IPS-15b (cell line): Measurements from ENCODE around the gene VILL.
"Not testable (repeated sequence)": the region's sequence is repeated elsewhere in the genome, so short reads cannot be mapped to it uniquely, and the experiment has no call there.

ENCODE experiments used
- H3K27me3 ChIP-seq: one replicate; pipeline ENCODE4 v1.6.1; 2013; ENCODE audit warnings: low read length; ENCODE audit not compliant: control insufficient read depth, insufficient read depth
- H3K36me3 ChIP-seq: one replicate; pipeline ENCODE4 v1.6.1; 2013; ENCODE audit warnings: low read length; ENCODE audit not compliant: control insufficient read depth, insufficient read depth
- H3K4me1 ChIP-seq: one replicate; pipeline ENCODE4 v1.6.1; 2013; ENCODE audit warnings: mild to moderate bottlenecking, low read length; ENCODE audit not compliant: control insufficient read depth, insufficient read depth
- H3K4me3 ChIP-seq: one replicate; pipeline ENCODE4 v1.5.1; 2013; ENCODE audit warnings: low read depth, low read length
- H3K9ac ChIP-seq: one replicate; pipeline ENCODE4 v1.6.1; 2013; ENCODE audit warnings: low read depth, mild to moderate bottlenecking, low read length
- H3K9me3 ChIP-seq: one replicate; pipeline ENCODE4 v1.6.1; 2013; ENCODE audit warnings: mild to moderate bottlenecking, low read length; ENCODE audit not compliant: control insufficient read depth, insufficient read depth

The VILL gene

GRCh38 chr3:37980462-37981347, 9.9 kb upstream of the VILL start:
- H3K27me3 ChIP-seq, result no peaks in the 10 kb centered on the region
- H3K9ac ChIP-seq, result no peak overlapping the region
- H3K9me3 ChIP-seq, result no peaks in the 10 kb centered on the region
- no peaks in the 10 kb centered on the region for H3K36me3 ChIP-seq
- H3K4me1 ChIP-seq, result no peaks in the 10 kb centered on the region
- no peak overlapping the region for H3K4me3 ChIP-seq

- Histone ChIP-seq H3K27me3 (no peaks in the 10 kb centered on the region), H3K9ac (no peak overlapping the region), H3K9me3 (no peaks in the 10 kb centered on the region), H3K4me3 (no peak overlapping the region), H3K36me3 (no peaks in the 10 kb centered on the region), H3K4me1 (no peaks in the 10 kb centered on the region)
These were observed 9.3 kb upstream of the VILL start for GRCh38 chr3:37981348-37981664.

GRCh38 chr3:37982331-37982730, 8.3 kb upstream of the VILL start:
- no peaks in the 10 kb centered on the region for H3K36me3 ChIP-seq
- no peaks in the 10 kb centered on the region for H3K4me1 ChIP-seq
- no peak overlapping the region for H3K9ac ChIP-seq
- H3K27me3 ChIP-seq, result no peaks in the 10 kb centered on the region
- H3K9me3 ChIP-seq, result no peaks in the 10 kb centered on the region
- H3K4me3 ChIP-seq, result no peak overlapping the region

GRCh38 chr3:37984051-37984450, 6.5 kb upstream of the VILL start:
- Histone ChIP-seq H3K4me3 (no peak overlapping the region), H3K27me3 (no peaks in the 10 kb centered on the region), H3K9me3 (no peaks in the 10 kb centered on the region), H3K9ac (no peak overlapping the region), H3K4me1 (no peaks in the 10 kb centered on the region), H3K36me3 (no peaks in the 10 kb centered on the region)

- no peaks in the 10 kb centered on the region for H3K9me3 ChIP-seq
- no peaks in the 10 kb centered on the region for H3K36me3 ChIP-seq
- no peak overlapping the region for H3K4me3 ChIP-seq
- no peaks in the 10 kb centered on the region for H3K4me1 ChIP-seq
- no peak overlapping the region for H3K9ac ChIP-seq
- no peaks in the 10 kb centered on the region for H3K27me3 ChIP-seq
These were observed 6.0 kb upstream of the VILL start for GRCh38 chr3:37984596-37984995.

- Histone ChIP-seq H3K27me3 (peaks cover 4% of the 10 kb centered on the region), H3K4me3 (no peak overlapping the region), H3K9ac (no peak overlapping the region), H3K4me1 (no peaks in the 10 kb centered on the region), H3K9me3 (no peaks in the 10 kb centered on the region), H3K36me3 (no peaks in the 10 kb centered on the region)
These were observed 4.8 kb upstream of the VILL start for GRCh38 chr3:37985637-37986320.

- no peak overlapping the region for H3K9ac ChIP-seq
- peaks cover 4% of the 10 kb centered on the region for H3K27me3 ChIP-seq
These were observed 3.9 kb upstream of the VILL start for GRCh38 chr3:37986479-37987314.

GRCh38 chr3:37987315-37987697, 3.3 kb upstream of the VILL start:
- Histone ChIP-seq H3K27me3 (peaks cover 9% of the 10 kb centered on the region), H3K4me3 (no peak overlapping the region)

More at GRCh38 chr3:37986479-37987314, 3.9 kb upstream of the VILL start:
- Histone ChIP-seq H3K4me1 (no peaks in the 10 kb centered on the region), H3K36me3 (no peaks in the 10 kb centered on the region), H3K9me3 (no peaks in the 10 kb centered on the region), H3K4me3 (no peak overlapping the region)

GRCh38 chr3:37987751-37988179, 2.8 kb upstream of the VILL start:
- no peaks in the 10 kb centered on the region for H3K9me3 ChIP-seq
- H3K9ac ChIP-seq, result no peak overlapping the region
- H3K4me1 ChIP-seq, result no peaks in the 10 kb centered on the region
- peaks cover 9% of the 10 kb centered on the region for H3K27me3 ChIP-seq
- H3K4me3 ChIP-seq, result no peak overlapping the region
- H3K36me3 ChIP-seq, result no peaks in the 10 kb centered on the region

More at GRCh38 chr3:37987315-37987697, 3.3 kb upstream of the VILL start:
- H3K9me3 ChIP-seq, result no peaks in the 10 kb centered on the region
- H3K36me3 ChIP-seq, result no peaks in the 10 kb centered on the region
- H3K4me1 ChIP-seq, result no peaks in the 10 kb centered on the region
- no peak overlapping the region for H3K9ac ChIP-seq

- H3K9ac ChIP-seq, H3K9me3 ChIP-seq, H3K4me3 ChIP-seq, H3K4me1 ChIP-seq, H3K36me3 ChIP-seq: not testable (repeated sequence)
- peaks cover 12% of the 10 kb centered on the region for H3K27me3 ChIP-seq
These were observed 2.2 kb upstream of the VILL start for GRCh38 chr3:37988376-37988775.

- Histone ChIP-seq H3K27me3 (peaks cover 12% of the 10 kb centered on the region), H3K9me3 (no peaks in the 10 kb centered on the region), H3K4me1 (no peaks in the 10 kb centered on the region), H3K36me3 (no peaks in the 10 kb centered on the region), H3K4me3 (no peak overlapping the region), H3K9ac (no peak overlapping the region)
These were observed 1.6 kb upstream of the VILL start for GRCh38 chr3:37988931-37989525.
